Measurements from ENCODE around the gene CNST.

- TF ChIP-seq CTCF (IDR thresholded peaks at IDR 0.05; ENCODE audit: low read depth, low read length) (no peak), EZH2phosphoT487 (IDR thresholded peaks at IDR 0.05; ENCODE audit: low read depth) (no peak)
Measured at GRCh38 chr1:246658567-246658966, 92.3 kb downstream of the CNST start.
